Neural progenitor cell (in vitro differentiated cells): ENCODE measurements around the gene HIPK2. TPM values are rescaled to one million over a fixed set of nuclear protein-coding genes. Genes with fewer than 3 reads are reported as not detected.

Experiments
- DNase-seq: peaks from one replicate; pipeline ENCODE4 v3.0.0-alpha.2; 2016; ENCODE audit warnings: low spot score
- H2AFZ ChIP-seq: fragments of 200-600 bp; sonication (generic); replicated peaks from 2 replicates; pipeline ENCODE4 v1.6.1; 2016; ENCODE audit warnings: antibody characterized with exemption
- H3F3A ChIP-seq: fragments of 200-600 bp; sonication (generic); 2 replicates; pipeline ENCODE4 v1.6.1; 2016; ENCODE audit warnings: antibody characterized with exemption, low read depth
- H3K27ac ChIP-seq: fragments of 200-600 bp; sonication (generic); 2 replicates; pipeline ENCODE4 v1.5.1; 2016; ENCODE audit warnings: mild to moderate bottlenecking
- H3K27me3 ChIP-seq: fragments of 200-600 bp; sonication (generic); 2 replicates; pipeline ENCODE4 v1.6.1; 2016; ENCODE audit warnings: mild to moderate bottlenecking, moderate library complexity
- H3K36me3 ChIP-seq: fragments of 200-600 bp; sonication (generic); 2 replicates; pipeline ENCODE4 v1.5.1; 2016
- H3K4me1 ChIP-seq: fragments of 200-600 bp; sonication (generic); 2 replicates; pipeline ENCODE4 v1.6.1; 2016; ENCODE audit warnings: mixed run types
- H3K4me2 ChIP-seq: fragments of 200-600 bp; sonication (generic); 2 replicates; pipeline ENCODE4 v1.6.1; 2016
- H3K4me3 ChIP-seq: fragments of 200-600 bp; sonication (generic); 2 replicates; pipeline ENCODE4 v1.5.1; 2016
- H3K79me2 ChIP-seq: fragments of 200-600 bp; sonication (generic); 2 replicates; pipeline ENCODE4 v1.6.1; 2016; ENCODE audit warnings: low read depth
- H3K9ac ChIP-seq: fragments of 200-600 bp; sonication (generic); 2 replicates; pipeline ENCODE4 v1.6.1; 2016
- H3K9me3 ChIP-seq: fragments of 200-600 bp; sonication (generic); 2 replicates; pipeline ENCODE4 v1.5.1; 2016; ENCODE audit warnings: low read depth
- H4K20me1 ChIP-seq: fragments of 200-600 bp; sonication (generic); 2 replicates; pipeline ENCODE4 v1.6.1; 2016; ENCODE audit warnings: low read depth
- H3K27ac Mint-ChIP-seq: 3 replicates; pipeline ENCODE4 v1.8.0; 2021; ENCODE audit warnings: mixed read lengths
- H3K27me3 Mint-ChIP-seq: 2 replicates; pipeline ENCODE4 v1.8.0; 2022; ENCODE audit warnings: low read depth, mild to moderate bottlenecking, inconsistent platforms, moderate library complexity, mixed read lengths; ENCODE audit not compliant: insufficient read depth
- H3K36me3 Mint-ChIP-seq: 3 replicates; pipeline ENCODE4 v1.8.0; 2021; ENCODE audit warnings: mixed read lengths
- H3K4me1 Mint-ChIP-seq: 3 replicates; pipeline ENCODE4 v1.8.0; 2021; ENCODE audit warnings: mixed read lengths
- H3K4me3 Mint-ChIP-seq: 3 replicates; pipeline ENCODE4 v1.8.0; 2021; ENCODE audit warnings: mild to moderate bottlenecking, moderate library complexity, mixed read lengths
- H3K9me3 Mint-ChIP-seq: 3 replicates; pipeline ENCODE4 v1.8.0; 2020; ENCODE audit warnings: mixed read lengths
- CTCF ChIP-seq: fragments of 200-600 bp; sonication (generic); IDR thresholded peaks from 2 replicates; pipeline ENCODE4 v1.5.1; 2017; ENCODE audit warnings: antibody characterized with exemption, mild to moderate bottlenecking
- EZH2 ChIP-seq: fragments of 200-600 bp; sonication (generic); IDR thresholded peaks from 2 replicates; pipeline ENCODE4 v1.6.1; 2017; ENCODE audit warnings: antibody characterized with exemption, mild to moderate bottlenecking, moderate library complexity
- EZH2phosphoT487 ChIP-seq: fragments of 200-600 bp; sonication (generic); IDR thresholded peaks from 2 replicates; pipeline ENCODE4 v1.6.1; 2017; ENCODE audit warnings: antibody characterized with exemption
- total RNA-seq: library from RNA; depleted of rRNA; stranded (reverse); fragments of >200 nt; gene quantifications from 2 replicates; pipeline ENCODE4 v1.2.3, GENCODE V29; 2015; ENCODE audit warnings: low replicate concordance

HIPK2 gene
- total RNA-seq, 1 donor from 2014 or later = 12.8 TPM

GRCh38 chr7:139750459-139751095 is 27.2 kb downstream of the HIPK2 start:
- Histone ChIP-seq H4K20me1 (peaks cover 67% of the 10 kb centered on the region), H3K79me2 (peaks cover 46% of the 10 kb centered on the region), H3F3A (peaks cover 16% of the 10 kb centered on the region), H3K27ac (no peak overlapping the region), H3K36me3 (no peaks in the 10 kb centered on the region), H2AFZ (no peak overlapping the region), H3K9ac (no peak overlapping the region), H3K27me3 (no peaks in the 10 kb centered on the region), H3K4me1 (peaks cover 22% of the 10 kb centered on the region), H3K4me2 (no peak overlapping the region), H3K9me3 (no peaks in the 10 kb centered on the region), H3K4me3 (no peak overlapping the region)
- Mint-ChIP-seq H3K27ac (no peak overlapping the region), H3K36me3 (peaks cover 12% of the 10 kb centered on the region), H3K4me3 (no peak overlapping the region), H3K9me3 (no peaks in the 10 kb centered on the region), H3K4me1 (peaks cover 32% of the 10 kb centered on the region), H3K27me3 (no peaks in the 10 kb centered on the region)
- TF ChIP-seq EZH2phosphoT487 (no peak), EZH2 (no peak), CTCF (no peak)
- DNase-seq = no peak

GRCh38 chr7:139749545-139749944 is 28.3 kb downstream of the HIPK2 start:
- Histone ChIP-seq H3F3A (peaks cover 27% of the 10 kb centered on the region), H3K27ac (no peak overlapping the region), H3K36me3 (no peaks in the 10 kb centered on the region), H3K9me3 (no peaks in the 10 kb centered on the region), H2AFZ (no peak overlapping the region), H3K27me3 (no peaks in the 10 kb centered on the region), H3K4me2 (no peak overlapping the region), H3K4me1 (peaks cover 31% of the 10 kb centered on the region), H3K9ac (no peak overlapping the region), H4K20me1 (peaks cover 77% of the 10 kb centered on the region), H3K79me2 (peaks cover 54% of the 10 kb centered on the region), H3K4me3 (no peak overlapping the region)
- H3K27me3 Mint-ChIP-seq = no peaks in the 10 kb centered on the region
- H3K27ac Mint-ChIP-seq = no peak overlapping the region
- peaks cover 5% of the 10 kb centered on the region for H3K36me3 Mint-ChIP-seq
- no peak overlapping the region for H3K4me3 Mint-ChIP-seq
- no peak for TF ChIP-seq EZH2phosphoT487
- no peak for TF ChIP-seq CTCF
- TF ChIP-seq EZH2 = no peak
- H3K4me1 Mint-ChIP-seq = peaks cover 41% of the 10 kb centered on the region
- H3K9me3 Mint-ChIP-seq = no peaks in the 10 kb centered on the region
- no peak for DNase-seq

- no peaks in the 10 kb centered on the region for H3K27me3 ChIP-seq
Observed at GRCh38 chr7:139748941-139749340, 28.9 kb downstream of the HIPK2 start.

More at GRCh38 chr7:139748941-139749340, 28.9 kb downstream of the HIPK2 start:
- Mint-ChIP-seq H3K9me3 (no peaks in the 10 kb centered on the region), H3K4me3 (no peak overlapping the region), H3K27ac (no peak overlapping the region), H3K27me3 (no peaks in the 10 kb centered on the region), H3K4me1 (peaks cover 40% of the 10 kb centered on the region), H3K36me3 (peaks cover 2% of the 10 kb centered on the region)
- H3K9me3 ChIP-seq = no peaks in the 10 kb centered on the region
- no peak overlapping the region for H3K9ac ChIP-seq
- H3K4me2 ChIP-seq = no peak overlapping the region
- no peak overlapping the region for H3K4me3 ChIP-seq
- no peak overlapping the region for H3K27ac ChIP-seq
- no peaks in the 10 kb centered on the region for H3K36me3 ChIP-seq
- H2AFZ ChIP-seq = no peak overlapping the region
- H3F3A ChIP-seq = peaks cover 28% of the 10 kb centered on the region
- DNase-seq = no peak
- H4K20me1 ChIP-seq = peaks cover 79% of the 10 kb centered on the region
- peaks cover 27% of the 10 kb centered on the region for H3K4me1 ChIP-seq
- TF ChIP-seq EZH2 (no peak), CTCF (no peak), EZH2phosphoT487 (no peak)
- peaks cover 60% of the 10 kb centered on the region for H3K79me2 ChIP-seq
